ENCODE measurements around the gene RIPOR3.

DNA sequence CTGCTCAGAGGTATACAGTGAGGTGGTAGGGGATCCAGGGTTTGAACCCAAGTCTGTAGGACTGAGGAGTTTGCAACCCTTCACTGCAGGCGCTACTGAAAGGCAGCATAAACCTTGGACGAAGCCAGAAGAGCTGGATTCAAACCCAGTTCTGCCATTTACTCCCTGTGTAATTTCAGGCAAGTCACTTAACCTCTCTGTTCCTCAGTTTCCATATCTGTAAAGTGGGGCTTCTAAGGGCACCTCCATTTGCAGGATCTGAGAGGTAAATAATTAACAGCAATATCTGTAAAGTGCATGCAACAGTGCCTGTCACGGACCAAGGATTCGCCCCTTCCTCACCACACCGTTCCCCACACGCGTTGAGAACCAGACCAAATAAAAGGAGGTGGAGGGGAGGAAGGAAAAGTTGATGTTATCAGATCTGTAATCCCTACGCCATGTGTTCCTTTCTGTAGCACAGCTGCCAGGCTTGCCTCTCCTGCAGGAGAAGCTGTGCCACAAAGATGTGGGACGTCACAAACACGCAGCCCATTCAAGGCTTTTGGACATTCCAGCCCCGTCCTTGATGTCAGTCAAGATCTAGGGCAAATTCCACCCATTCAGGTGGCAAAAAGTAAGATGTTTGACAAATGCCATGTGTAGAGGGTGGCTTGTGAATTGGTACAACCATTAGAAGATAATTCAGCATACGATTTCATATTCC lies 9.8 kb downstream of the RIPOR3 start:
- TF ChIP-seq, protein P1, sequence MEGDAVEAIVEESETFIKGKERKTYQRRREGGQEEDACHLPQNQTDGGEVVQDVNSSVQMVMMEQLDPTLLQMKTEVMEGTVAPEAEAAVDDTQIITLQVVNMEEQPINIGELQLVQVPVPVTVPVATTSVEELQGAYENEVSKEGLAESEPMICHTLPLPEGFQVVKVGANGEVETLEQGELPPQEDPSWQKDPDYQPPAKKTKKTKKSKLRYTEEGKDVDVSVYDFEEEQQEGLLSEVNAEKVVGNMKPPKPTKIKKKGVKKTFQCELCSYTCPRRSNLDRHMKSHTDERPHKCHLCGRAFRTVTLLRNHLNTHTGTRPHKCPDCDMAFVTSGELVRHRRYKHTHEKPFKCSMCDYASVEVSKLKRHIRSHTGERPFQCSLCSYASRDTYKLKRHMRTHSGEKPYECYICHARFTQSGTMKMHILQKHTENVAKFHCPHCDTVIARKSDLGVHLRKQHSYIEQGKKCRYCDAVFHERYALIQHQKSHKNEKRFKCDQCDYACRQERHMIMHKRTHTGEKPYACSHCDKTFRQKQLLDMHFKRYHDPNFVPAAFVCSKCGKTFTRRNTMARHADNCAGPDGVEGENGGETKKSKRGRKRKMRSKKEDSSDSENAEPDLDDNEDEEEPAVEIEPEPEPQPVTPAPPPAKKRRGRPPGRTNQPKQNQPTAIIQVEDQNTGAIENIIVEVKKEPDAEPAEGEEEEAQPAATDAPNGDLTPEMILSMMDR (IDR thresholded peaks at IDR 0.05; ENCODE audit: low read depth, low read length, missing input control), result no peak
- TF ChIP-seq GABPA (IDR thresholded peaks at IDR 0.05 in 1 of 2, conservative IDR thresholded peaks at IDR 0.05 in 1 of 2), result no peak
- TF ChIP-seq SP1 (IDR thresholded peaks at IDR 0.05), result no peak
- TF ChIP-seq, protein P2, sequence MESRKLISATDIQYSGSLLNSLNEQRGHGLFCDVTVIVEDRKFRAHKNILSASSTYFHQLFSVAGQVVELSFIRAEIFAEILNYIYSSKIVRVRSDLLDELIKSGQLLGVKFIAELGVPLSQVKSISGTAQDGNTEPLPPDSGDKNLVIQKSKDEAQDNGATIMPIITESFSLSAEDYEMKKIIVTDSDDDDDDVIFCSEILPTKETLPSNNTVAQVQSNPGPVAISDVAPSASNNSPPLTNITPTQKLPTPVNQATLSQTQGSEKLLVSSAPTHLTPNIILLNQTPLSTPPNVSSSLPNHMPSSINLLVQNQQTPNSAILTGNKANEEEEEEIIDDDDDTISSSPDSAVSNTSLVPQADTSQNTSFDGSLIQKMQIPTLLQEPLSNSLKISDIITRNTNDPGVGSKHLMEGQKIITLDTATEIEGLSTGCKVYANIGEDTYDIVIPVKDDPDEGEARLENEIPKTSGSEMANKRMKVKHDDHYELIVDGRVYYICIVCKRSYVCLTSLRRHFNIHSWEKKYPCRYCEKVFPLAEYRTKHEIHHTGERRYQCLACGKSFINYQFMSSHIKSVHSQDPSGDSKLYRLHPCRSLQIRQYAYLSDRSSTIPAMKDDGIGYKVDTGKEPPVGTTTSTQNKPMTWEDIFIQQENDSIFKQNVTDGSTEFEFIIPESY (IDR thresholded peaks at IDR 0.05), result no peak
- TF ChIP-seq, protein P3, sequence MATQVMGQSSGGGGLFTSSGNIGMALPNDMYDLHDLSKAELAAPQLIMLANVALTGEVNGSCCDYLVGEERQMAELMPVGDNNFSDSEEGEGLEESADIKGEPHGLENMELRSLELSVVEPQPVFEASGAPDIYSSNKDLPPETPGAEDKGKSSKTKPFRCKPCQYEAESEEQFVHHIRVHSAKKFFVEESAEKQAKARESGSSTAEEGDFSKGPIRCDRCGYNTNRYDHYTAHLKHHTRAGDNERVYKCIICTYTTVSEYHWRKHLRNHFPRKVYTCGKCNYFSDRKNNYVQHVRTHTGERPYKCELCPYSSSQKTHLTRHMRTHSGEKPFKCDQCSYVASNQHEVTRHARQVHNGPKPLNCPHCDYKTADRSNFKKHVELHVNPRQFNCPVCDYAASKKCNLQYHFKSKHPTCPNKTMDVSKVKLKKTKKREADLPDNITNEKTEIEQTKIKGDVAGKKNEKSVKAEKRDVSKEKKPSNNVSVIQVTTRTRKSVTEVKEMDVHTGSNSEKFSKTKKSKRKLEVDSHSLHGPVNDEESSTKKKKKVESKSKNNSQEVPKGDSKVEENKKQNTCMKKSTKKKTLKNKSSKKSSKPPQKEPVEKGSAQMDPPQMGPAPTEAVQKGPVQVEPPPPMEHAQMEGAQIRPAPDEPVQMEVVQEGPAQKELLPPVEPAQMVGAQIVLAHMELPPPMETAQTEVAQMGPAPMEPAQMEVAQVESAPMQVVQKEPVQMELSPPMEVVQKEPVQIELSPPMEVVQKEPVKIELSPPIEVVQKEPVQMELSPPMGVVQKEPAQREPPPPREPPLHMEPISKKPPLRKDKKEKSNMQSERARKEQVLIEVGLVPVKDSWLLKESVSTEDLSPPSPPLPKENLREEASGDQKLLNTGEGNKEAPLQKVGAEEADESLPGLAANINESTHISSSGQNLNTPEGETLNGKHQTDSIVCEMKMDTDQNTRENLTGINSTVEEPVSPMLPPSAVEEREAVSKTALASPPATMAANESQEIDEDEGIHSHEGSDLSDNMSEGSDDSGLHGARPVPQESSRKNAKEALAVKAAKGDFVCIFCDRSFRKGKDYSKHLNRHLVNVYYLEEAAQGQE (IDR thresholded peaks at IDR 0.05), result no peak
- TF ChIP-seq, protein P4, sequence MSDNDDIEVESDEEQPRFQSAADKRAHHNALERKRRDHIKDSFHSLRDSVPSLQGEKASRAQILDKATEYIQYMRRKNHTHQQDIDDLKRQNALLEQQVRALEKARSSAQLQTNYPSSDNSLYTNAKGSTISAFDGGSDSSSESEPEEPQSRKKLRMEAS (IDR thresholded peaks at IDR 0.05), result no peak
- TF ChIP-seq TAF1 (conservative IDR thresholded peaks at IDR 0.05), result no peak

Data from liver (tissue), 3 donors.